ENCODE data around the gene EOLA1.
"Not testable (repeated sequence)": the region's sequence is repeated elsewhere in the genome, so short reads cannot be mapped to it uniquely, and the experiment has no call there.

EOLA1 gene

DNA sequence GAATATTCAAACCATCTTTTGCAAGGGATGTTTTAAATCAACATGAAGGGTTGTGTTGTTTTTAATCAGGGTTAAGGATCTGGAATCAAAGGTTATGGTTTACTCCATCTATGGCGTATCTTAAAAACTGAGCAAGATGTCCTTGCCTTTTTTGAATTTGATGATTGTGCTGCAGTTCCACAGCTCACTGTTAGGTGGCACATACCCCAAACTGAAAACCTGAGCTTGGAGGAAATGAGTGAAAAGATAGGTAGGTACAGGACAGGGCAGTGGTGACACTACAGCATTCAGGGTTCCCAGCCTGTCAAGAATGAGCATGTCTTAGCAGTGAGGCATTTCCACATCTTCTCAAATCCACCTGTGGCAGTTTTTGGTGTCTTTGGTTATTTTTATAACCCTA, 13.1 kb upstream of the EOLA1 start:
- H3K4me3 ChIP-seq (replicated peaks; ENCODE audit: low read depth, low read length): no peak overlapping the region
- TF ChIP-seq, protein P1, sequence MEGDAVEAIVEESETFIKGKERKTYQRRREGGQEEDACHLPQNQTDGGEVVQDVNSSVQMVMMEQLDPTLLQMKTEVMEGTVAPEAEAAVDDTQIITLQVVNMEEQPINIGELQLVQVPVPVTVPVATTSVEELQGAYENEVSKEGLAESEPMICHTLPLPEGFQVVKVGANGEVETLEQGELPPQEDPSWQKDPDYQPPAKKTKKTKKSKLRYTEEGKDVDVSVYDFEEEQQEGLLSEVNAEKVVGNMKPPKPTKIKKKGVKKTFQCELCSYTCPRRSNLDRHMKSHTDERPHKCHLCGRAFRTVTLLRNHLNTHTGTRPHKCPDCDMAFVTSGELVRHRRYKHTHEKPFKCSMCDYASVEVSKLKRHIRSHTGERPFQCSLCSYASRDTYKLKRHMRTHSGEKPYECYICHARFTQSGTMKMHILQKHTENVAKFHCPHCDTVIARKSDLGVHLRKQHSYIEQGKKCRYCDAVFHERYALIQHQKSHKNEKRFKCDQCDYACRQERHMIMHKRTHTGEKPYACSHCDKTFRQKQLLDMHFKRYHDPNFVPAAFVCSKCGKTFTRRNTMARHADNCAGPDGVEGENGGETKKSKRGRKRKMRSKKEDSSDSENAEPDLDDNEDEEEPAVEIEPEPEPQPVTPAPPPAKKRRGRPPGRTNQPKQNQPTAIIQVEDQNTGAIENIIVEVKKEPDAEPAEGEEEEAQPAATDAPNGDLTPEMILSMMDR (IDR thresholded peaks at IDR 0.05; ENCODE audit: low read length, missing control alignments): peak; percentile 53
- DNase-seq (ENCODE audit: low read depth): peak; percentile 40

DNA sequence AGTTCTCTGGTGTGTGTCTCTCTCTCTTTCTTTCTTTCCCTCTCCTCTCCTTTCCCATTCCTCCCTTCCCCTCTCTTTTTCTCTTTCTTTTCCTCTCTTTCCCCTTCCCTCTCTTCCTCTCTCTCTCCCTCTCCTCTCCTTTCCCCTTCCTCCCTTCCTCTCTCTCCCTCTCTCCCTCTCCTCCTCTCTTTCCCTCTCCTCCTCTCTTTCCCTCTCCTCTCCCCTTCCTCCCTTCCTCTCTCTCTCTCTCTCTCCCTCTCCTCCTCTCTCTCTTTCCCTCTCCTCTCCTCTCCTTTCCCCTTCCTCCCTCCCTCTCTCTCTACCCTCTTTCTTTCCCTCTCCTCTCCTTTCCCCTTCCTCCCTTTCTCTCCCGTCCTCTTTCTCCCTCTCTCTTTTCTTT, 12.4 kb upstream of the EOLA1 start:
- DNase-seq (ENCODE audit: low read depth): no peak
- TF ChIP-seq, protein P1 (IDR thresholded peaks at IDR 0.05; ENCODE audit: low read length, missing control alignments): no peak
- no peak overlapping the region for H3K4me3 ChIP-seq (replicated peaks; ENCODE audit: low read depth, low read length)

DNA sequence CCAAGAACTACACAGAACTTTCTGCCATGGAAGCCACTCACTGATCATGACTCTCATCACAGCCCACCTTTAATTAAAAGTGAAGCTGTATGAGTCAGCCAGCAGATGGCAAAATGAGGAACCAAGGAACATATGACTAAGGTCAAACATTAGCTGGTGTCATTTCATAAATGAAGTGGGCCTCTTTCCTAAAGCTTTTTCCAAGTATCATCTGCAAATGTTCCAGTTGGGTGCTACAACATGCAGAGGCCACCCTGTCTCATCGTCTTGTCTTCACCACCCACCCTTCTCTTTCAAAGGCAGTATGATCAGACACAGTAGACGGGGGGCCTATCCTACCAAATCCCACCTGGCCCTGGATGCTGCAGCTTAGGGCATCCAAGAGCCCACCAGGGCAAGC, 9.2 kb upstream of the EOLA1 start:
- H3K4me3 ChIP-seq (replicated peaks; ENCODE audit: low read depth, low read length): no peak overlapping the region
- TF ChIP-seq, protein P1 (IDR thresholded peaks at IDR 0.05; ENCODE audit: low read length, missing control alignments): no peak
- DNase-seq (ENCODE audit: low read depth): no peak

DNA sequence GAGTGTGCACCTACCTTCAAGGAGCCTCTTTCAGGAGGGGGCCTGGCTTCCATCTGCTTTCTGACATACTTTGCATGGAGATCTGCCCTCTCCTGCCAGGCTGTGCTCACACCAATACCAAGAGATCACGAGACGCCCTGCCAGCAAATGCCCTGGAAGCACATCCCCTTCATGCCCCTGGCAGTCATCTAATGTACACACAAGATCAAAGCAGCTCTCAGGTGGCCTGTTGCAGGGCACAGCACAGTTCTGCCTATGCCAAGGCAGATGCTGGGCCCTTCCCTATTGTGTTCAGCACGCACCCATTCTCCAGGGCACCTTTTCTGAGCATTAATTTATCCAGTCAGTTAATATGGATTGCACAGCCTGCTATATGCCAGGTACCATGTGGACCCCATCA, 7.9 kb upstream of the EOLA1 start:
- H3K4me3 ChIP-seq (replicated peaks; ENCODE audit: low read depth, low read length); DNase-seq (ENCODE audit: low read depth): not testable (repeated sequence)

DNA sequence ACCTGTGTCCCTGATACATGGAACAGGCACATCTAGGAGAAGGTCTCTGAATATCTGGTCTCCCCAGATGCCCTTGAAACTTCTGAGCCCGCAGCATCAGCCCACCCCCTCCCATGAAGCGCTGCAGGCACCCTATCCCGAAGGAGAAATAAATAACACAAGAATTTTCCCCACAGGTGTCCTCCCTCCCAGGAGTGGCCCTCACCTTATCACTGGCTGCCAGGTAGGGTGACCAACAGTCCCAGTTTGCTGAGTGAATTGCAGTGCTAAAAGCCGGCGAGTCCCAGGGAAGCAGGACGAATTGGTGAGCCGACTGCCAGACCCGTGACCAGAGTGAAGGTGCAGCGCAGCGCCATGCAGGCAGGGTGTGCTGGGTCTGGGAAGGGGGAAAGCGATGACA, 6.8 kb upstream of the EOLA1 start:
- not testable (repeated sequence) for H3K4me3 ChIP-seq (replicated peaks; ENCODE audit: low read depth, low read length); DNase-seq (ENCODE audit: low read depth)

DNA sequence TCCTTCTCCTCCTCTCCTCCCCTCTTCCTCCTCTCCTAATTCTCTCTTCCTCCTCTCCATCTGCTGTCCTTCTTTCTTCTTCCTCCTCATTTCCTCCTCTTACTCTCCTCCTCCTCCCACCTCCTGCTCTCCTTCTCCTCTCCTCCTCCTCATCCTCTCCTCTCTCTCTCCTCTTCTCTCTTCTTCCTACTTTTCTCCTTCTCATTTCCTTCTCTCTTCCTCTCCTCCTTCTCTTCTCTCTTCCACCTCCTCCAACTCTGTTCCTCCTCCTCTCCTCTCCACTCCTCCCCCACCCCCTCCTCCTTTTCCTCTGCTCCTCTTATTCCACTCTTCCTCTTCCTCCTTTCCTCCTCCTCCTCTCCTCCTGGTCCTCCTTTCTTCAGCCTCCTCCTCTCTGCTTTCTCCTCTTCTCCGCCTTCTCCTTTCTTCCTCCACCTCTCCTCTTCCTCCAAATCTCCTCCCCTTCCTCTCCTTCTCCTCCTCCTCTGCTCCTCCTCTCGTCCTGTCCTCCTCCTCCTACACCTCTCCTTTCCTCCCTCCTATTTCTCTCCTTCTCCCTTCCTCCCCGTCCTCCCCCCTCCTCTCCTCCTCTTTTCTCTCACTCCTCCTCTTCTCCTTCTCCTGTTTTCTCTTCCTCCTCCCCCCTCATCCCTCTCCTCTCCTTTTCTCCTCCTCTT, 5.7 kb upstream of the EOLA1 start:
- not testable (repeated sequence) for DNase-seq (ENCODE audit: low read depth); H3K4me3 ChIP-seq (replicated peaks; ENCODE audit: low read depth, low read length)

DNA sequence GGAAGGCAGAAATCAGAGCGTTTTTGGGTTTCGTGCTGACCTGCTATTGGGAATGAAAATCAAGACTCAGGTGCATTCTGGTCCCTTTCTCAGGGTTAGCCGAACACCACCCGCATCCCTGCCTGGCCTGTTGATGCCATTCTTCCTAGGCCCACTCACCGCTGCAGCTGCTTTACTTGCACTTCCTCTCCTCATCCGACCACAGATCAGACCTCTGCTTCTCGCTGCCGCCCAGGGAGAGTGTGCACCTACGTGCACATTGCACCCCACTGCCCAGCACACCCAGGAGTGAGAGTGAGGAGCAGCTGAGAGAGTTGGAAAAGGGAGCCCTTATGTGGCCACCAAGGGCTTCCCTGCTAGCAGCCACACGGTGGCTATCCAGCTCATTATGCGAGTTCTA, 3.3 kb upstream of the EOLA1 start:
- DNase-seq (ENCODE audit: low read depth): not testable (repeated sequence)

DNA sequence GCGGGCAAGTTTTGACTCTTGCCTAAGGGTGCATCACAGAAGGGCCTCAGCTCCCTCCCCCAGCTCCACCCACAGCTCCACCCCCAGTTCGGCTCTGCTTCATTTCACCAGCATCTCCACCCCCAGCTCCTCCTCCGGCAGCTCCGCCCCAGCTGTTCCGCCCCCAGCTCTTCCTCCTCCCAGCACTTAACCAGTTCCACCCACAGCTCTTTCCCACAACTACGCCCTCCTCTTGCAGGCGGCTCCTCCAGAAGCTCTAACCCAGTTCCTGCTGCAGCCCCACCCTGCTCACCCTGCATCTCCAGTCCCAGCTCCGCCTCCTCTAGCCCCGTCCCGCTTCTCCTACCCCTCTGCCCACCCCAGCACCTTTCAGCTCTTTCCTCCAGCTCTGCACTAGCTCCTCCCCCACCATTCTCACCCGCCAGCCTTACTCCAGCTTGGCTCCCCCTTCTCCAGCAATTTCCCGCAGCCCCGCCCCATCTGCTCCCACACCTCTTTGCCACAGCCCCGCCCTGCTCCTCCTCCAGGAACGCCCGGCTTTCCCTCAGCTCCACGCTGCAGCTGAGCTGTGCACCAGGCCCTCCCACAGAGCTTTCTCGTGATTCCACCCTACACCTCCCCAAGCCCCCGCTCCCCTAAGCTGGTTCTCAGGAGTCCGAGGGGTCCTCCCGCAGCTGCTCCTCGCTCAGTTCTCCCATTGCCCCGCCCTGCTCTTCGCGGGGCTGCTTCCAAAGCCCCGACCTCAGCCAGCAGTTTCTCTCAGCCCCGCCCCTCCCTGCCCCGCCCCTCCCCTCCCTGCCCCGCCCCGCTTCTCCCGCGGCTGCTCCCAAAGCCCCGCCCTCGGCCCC, 1.3 kb upstream of the EOLA1 start:
- peak overlapping the region; percentile 58 for H3K4me3 ChIP-seq (replicated peaks; ENCODE audit: low read depth, low read length)
- TF ChIP-seq, protein P1 (IDR thresholded peaks at IDR 0.05; ENCODE audit: low read length, missing control alignments): no peak
- DNase-seq (ENCODE audit: low read depth): peak; percentile 95

More for the DNA sequence above, 3.3 kb upstream of the EOLA1 start:
- H3K4me3 ChIP-seq (replicated peaks; ENCODE audit: low read depth, low read length): not testable (repeated sequence)

DNA sequence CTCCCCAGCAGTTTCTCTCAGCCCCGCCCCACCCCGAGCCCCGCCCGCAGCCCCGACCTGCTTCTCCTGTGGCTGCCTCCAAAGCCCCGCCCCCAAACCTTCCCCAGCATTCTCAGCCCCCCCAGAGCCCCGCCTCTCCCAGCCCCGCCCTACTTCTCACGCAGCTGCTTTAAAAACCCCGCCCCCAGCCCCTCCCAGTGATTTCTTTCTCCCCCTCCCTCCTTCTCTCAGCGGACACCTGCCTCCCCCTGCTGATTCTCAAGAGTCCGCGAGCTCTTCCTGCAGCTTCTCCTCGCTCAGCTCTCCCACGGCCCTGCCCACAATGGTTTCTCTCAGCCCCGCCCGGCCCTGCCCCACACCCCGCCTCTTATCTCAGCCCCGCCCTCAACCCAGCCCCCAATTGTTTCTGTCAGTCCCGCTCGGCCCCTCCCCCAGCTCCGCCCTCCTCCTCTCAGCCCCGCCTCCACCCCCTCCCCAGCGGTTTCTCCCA, 636 bp upstream of the EOLA1 start:
- peak; percentile 89 for DNase-seq (ENCODE audit: low read depth)
- TF ChIP-seq, protein P1 (IDR thresholded peaks at IDR 0.05; ENCODE audit: low read length, missing control alignments): no peak
- H3K4me3 ChIP-seq (replicated peaks; ENCODE audit: low read depth, low read length): peak overlapping the region; percentile 79
